SIG-M5 treated with dmso at 0.1 percent for 504 hours (cell line): ENCODE results near the gene DDIT3.

Experiments used
- DNase-seq: peaks from one replicate; lab custom pipeline; 2025; ENCODE audit not compliant: unreplicated experiment; lab: John Stamatoyannopoulos, UW

The DDIT3 gene

DNA sequence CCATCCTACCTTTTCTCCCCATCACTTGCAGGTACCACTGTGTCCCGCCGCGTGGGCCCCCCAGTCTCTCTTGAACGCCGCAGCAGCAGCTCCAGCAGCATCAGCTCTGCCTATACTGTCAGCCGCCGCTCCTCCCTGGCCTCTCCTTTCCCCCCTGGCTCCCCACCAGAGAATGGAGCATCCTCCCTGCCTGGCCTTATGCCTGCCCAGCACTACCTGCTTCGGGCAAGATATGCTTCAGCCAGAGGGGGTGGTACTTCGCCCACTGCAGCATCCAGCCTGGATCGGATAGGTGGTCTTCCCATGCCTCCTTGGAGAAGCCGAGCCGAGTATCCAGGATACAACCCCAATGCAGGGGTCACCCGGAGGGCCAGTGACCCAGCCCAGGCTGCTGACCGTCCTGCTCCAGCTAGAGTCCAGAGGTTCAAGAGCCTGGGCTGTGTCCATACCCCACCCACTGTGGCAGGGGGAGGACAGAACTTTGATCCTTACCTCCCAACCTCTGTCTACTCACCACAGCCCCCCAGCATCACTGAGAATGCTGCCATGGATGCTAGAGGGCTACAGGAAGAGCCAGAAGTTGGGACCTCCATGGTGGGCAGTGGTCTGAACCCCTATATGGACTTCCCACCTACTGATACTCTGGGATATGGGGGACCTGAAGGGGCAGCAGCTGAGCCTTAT is 49.9 kb downstream of the DDIT3 start:
- no peak for DNase-seq

- DNase-seq, result no peak
Observed at GRCh38 chr12:57469296-57470164, 50.8 kb downstream of the DDIT3 start.

DNA sequence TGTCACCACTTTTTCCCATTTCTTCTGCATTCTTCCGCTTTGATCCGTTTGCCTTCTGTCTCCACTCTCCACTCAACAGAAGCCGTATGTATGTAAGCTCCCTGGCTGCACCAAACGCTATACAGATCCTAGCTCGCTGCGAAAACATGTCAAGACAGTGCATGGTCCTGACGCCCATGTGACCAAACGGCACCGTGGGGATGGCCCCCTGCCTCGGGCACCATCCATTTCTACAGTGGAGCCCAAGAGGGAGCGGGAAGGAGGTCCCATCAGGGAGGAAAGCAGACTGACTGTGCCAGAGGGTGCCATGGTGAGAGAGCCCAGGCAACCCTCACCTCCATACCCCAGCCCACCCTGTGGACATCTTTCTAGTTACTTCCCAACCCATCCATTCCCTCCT is 52.4 kb downstream of the DDIT3 start:
- DNase-seq, result no peak

DNA sequence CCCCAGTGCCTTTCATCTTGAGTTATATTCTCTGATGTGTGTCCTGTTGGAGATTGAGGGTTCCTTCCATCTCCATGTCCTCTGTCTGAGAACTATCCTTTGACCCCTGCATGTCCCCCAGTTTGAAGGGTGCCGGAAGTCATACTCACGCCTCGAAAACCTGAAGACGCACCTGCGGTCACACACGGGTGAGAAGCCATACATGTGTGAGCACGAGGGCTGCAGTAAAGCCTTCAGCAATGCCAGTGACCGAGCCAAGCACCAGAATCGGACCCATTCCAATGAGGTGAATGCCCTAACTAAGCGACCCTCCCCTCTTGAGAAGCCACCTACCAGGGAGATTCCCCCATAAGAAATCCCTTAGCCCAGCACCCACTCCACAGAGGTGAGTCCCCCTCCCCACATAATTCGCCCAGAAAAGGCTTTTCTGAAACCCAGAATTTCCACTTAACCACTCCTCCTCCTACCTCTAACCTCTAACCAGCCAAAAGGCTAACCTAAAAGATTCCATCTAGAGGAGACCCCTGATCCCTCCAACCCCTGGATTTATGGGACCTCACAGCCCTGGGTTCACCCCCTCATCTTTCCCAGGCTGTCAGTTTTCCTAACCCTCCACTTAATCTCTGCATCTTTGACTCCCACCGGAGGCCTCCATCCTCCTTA is 53.0 kb downstream of the DDIT3 start:
- DNase-seq, result no peak
